ENCODE data around the gene SMIM13. TPM values are rescaled to one million over a fixed set of nuclear protein-coding genes. Genes with fewer than 3 reads are reported as not detected.

SMIM13 gene
- total RNA-seq, 2 donors from 2014 or later = 4.4 to 7.2 TPM

DNA sequence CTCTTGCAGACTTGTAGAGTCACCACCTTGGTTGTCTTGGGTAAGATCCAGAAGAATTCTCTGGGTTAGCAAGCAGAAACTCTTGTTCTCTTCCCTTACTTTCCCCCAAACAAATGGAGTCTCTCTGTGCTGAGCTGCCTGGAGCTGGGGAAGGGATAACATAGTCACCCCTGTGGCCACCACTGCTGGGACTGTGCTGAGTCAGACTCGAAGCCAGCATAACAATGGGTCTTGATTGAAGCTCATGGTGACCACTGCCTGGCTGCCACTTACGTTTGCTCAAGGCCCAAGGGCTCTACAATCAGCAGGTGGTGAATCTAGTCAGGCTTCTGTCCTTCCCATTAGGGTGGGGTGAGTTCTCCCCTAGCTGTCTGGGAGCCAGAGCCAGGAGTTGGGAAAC lies 33.2 kb downstream of the SMIM13 start:
- no peaks in the 10 kb centered on the region for H3K27me3 ChIP-seq (replicated peaks; ENCODE audit: insufficient read depth)
- TF ChIP-seq POLR2A (IDR thresholded peaks at IDR 0.05) = no peak
- TF ChIP-seq POLR2AphosphoS5 (IDR thresholded peaks at IDR 0.05) = no peak
- TF ChIP-seq, protein P1, sequence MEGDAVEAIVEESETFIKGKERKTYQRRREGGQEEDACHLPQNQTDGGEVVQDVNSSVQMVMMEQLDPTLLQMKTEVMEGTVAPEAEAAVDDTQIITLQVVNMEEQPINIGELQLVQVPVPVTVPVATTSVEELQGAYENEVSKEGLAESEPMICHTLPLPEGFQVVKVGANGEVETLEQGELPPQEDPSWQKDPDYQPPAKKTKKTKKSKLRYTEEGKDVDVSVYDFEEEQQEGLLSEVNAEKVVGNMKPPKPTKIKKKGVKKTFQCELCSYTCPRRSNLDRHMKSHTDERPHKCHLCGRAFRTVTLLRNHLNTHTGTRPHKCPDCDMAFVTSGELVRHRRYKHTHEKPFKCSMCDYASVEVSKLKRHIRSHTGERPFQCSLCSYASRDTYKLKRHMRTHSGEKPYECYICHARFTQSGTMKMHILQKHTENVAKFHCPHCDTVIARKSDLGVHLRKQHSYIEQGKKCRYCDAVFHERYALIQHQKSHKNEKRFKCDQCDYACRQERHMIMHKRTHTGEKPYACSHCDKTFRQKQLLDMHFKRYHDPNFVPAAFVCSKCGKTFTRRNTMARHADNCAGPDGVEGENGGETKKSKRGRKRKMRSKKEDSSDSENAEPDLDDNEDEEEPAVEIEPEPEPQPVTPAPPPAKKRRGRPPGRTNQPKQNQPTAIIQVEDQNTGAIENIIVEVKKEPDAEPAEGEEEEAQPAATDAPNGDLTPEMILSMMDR (IDR thresholded peaks at IDR 0.05) = no peak
- DNase-seq (ENCODE audit: low spot score) = no peak
- no peaks in the 10 kb centered on the region for H3K9me3 ChIP-seq
- H3K36me3 ChIP-seq = no peaks in the 10 kb centered on the region
- intact Hi-C loops (cut with DNase I) = no loop called here
- WGBS = 76% methylated on average over 2 of the region's 2 CpGs
- H3K27ac ChIP-seq = no peak overlapping the region
- H3K4me3 ChIP-seq = no peak overlapping the region
- peaks cover 4% of the 10 kb centered on the region for H3K4me1 ChIP-seq (replicated peaks)

DNA sequence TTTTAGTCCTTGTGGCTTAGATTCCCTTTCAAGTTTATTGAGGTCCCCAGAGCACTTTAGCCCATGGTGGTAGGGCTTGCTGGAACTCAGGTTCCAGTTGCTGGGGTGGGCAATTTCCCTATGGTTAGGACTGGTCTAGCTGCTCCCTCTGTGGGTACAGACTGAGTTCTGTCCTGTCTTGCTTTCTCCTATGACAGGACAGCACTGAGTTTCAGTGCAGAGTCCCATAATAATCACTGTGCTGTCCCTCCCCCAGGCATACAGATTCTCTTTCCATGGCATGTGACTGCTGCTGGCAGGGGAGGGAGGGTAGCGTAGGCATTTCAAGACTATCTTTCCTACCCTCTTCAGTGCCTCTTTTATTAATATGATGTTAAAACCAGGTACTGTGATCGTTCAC lies 35.0 kb downstream of the SMIM13 start:
- Histone ChIP-seq H3K27me3 (replicated peaks; ENCODE audit: insufficient read depth) (no peaks in the 10 kb centered on the region), H3K27ac (no peak overlapping the region), H3K4me3 (no peak overlapping the region), H3K9me3 (no peaks in the 10 kb centered on the region), H3K4me1 (replicated peaks) (peaks cover 4% of the 10 kb centered on the region), H3K36me3 (no peaks in the 10 kb centered on the region)
- 76% methylated on average over 2 of the region's 2 CpGs for WGBS
- intact Hi-C loops (cut with DNase I) = no loop called here
- DNase-seq (ENCODE audit: low spot score) = no peak
- TF ChIP-seq POLR2A (IDR thresholded peaks at IDR 0.05) = no peak
- TF ChIP-seq, protein P1 (IDR thresholded peaks at IDR 0.05) = no peak

DNA sequence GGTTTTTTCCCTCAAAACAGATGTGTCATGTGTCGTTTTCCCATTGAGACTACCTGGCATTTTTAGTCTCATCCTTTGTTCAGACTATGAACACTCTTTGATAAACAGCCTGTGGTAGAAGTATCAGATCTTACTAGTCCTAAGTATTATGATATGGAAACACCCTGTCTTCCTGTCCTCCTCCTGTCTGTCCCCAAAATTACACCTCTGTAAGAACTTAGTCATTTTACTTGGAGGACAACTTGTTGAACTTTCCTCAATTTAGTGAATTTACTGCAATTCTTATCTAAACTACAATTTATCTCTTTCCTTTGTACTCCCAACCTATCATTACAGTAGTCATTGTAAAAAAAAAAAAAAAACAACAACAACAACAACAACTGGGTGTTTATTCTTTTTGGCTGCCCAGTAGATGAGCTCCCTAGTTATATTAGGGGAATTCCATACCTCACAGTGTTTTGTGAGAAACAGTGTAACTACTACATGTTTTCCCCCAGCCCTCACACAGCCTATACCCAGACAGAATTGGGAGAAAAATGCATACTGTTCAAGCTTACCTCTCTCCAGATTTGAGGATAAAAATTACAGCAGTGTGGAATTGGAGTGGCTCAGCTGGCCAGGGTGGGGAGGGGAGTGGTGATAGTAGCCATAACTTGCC lies 36.4 kb downstream of the SMIM13 start:
- TF ChIP-seq POLR2AphosphoS5 (IDR thresholded peaks at IDR 0.05) = no peak
- TF ChIP-seq, protein P1 (IDR thresholded peaks at IDR 0.05) = no peak
- no peak for TF ChIP-seq POLR2A (IDR thresholded peaks at IDR 0.05)
- H3K4me3 ChIP-seq = no peak overlapping the region
- peaks cover 4% of the 10 kb centered on the region for H3K4me1 ChIP-seq (replicated peaks)
- no peak overlapping the region for H3K27ac ChIP-seq
- intact Hi-C loops (cut with DNase I) = no loop called here
- DNase-seq (ENCODE audit: low spot score) = no peak
- no peaks in the 10 kb centered on the region for H3K36me3 ChIP-seq
- no peaks in the 10 kb centered on the region for H3K9me3 ChIP-seq
- no peaks in the 10 kb centered on the region for H3K27me3 ChIP-seq (replicated peaks; ENCODE audit: insufficient read depth)
- WGBS = 92% methylated on average over 1 of the region's 1 CpG

DNA sequence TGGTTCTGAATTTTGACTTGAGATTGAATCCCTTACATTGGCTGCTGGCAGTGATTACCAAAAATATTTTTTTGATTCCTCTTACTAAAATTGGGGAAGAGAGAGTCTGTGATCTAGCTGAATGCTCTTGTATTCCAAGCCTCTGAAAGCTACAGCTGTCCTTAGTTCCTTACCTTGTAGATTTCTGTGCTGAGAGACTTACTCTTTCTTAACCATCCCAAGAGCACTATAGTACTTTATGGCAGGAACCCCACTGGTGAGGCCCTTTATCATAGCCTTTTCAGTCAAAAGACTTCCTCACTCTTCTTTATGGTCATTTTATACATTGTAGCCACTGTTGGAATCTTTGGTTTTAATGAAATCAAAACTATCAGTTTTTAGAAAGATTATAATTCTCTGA lies 37.0 kb downstream of the SMIM13 start:
- no peak for DNase-seq (ENCODE audit: low spot score)
- TF ChIP-seq POLR2AphosphoS5 (IDR thresholded peaks at IDR 0.05) (no peak), POLR2A (IDR thresholded peaks at IDR 0.05) (no peak)
- TF ChIP-seq, protein P1 (IDR thresholded peaks at IDR 0.05) = no peak
- Histone ChIP-seq H3K9me3 (no peaks in the 10 kb centered on the region), H3K27me3 (replicated peaks; ENCODE audit: insufficient read depth) (no peaks in the 10 kb centered on the region), H3K36me3 (no peaks in the 10 kb centered on the region), H3K27ac (no peak overlapping the region), H3K4me1 (replicated peaks) (peaks cover 4% of the 10 kb centered on the region), H3K4me3 (no peak overlapping the region)
- intact Hi-C loops (cut with DNase I) = no loop called here

DNA sequence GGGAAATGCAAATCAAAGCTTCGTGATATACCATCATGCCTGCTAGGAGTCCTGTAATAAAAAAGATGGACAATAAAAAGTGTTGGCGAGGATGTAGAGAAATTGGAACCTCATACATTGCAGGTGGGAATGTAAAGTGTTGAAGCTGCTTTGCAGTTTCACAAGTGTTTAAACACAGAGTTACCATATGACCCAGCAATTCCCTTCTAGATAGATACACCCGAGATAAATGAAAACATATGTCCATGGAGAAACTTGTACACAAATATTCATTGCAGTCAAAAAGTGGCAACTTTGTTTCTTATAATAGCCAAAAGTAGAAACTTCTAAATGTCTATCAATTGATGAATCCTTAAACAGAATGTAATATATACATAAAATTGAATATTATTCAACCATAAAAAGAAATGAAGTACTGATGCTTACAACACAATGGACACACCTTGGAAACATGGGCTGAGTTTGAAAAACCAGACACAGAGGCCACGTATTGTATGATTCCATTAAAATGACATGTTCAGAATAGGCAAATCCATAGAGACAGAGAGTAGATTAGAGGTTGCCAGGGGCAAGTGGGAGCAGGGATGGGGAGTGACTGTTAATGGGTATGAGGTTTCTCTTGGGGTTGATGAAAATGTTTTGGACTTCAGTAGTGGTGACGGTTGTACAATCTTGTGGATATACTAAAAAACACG lies 38.7 kb downstream of the SMIM13 start:
- no peak overlapping the region for H3K27ac ChIP-seq
- H3K4me1 ChIP-seq (replicated peaks) = no peaks in the 10 kb centered on the region
- no peak overlapping the region for H3K4me3 ChIP-seq
- WGBS = 93% methylated on average over 6 of the region's 6 CpGs
- TF ChIP-seq POLR2A (IDR thresholded peaks at IDR 0.05) (no peak), POLR2AphosphoS5 (IDR thresholded peaks at IDR 0.05) (no peak)
- TF ChIP-seq, protein P1 (IDR thresholded peaks at IDR 0.05) = no peak
- H3K27me3 ChIP-seq (replicated peaks; ENCODE audit: insufficient read depth) = no peaks in the 10 kb centered on the region
- no peaks in the 10 kb centered on the region for H3K36me3 ChIP-seq
- no peak for DNase-seq (ENCODE audit: low spot score)
- intact Hi-C loops (cut with DNase I) = no loop called here
- no peaks in the 10 kb centered on the region for H3K9me3 ChIP-seq
